ENCODE results near the gene RASA3.

Gene RASA3

GRCh38 chr13:113981611-113982295, 150.7 kb downstream of the RASA3 start:
- no peak overlapping the region for H3K4me3 ChIP-seq (ENCODE audit: insufficient read length, low read depth)
- peaks cover 48% of the 10 kb centered on the region for H3K36me3 ChIP-seq (ENCODE audit: insufficient read depth, insufficient read length, low read length)
- H3K9ac ChIP-seq (ENCODE audit: insufficient read length, low read depth), result no peak overlapping the region
- no peaks in the 10 kb centered on the region for H3K9me3 ChIP-seq (ENCODE audit: insufficient read depth, low read length)
- TF ChIP-seq ZNF274 (IDR thresholded peaks at IDR 0.05; ENCODE audit: low read depth, low read length) (no peak), SUZ12 (IDR thresholded peaks at IDR 0.05; ENCODE audit: extremely low read depth, insufficient read depth, insufficient read length) (no peak), YY1 (IDR thresholded peaks at IDR 0.05; ENCODE audit: insufficient read depth, insufficient read length) (no peak)
- DNase-seq (ENCODE audit: low read depth, low spot score), result no peak
- H3K27me3 ChIP-seq (ENCODE audit: insufficient read depth, insufficient read length), result no peaks in the 10 kb centered on the region
- H3K4me1 ChIP-seq (ENCODE audit: insufficient read depth, insufficient read length), result peaks cover 1% of the 10 kb centered on the region

GRCh38 chr13:113981194-113981605, 151.2 kb downstream of the RASA3 start:
- Histone ChIP-seq H3K9me3 (ENCODE audit: insufficient read depth, low read length) (no peaks in the 10 kb centered on the region), H3K4me1 (ENCODE audit: insufficient read depth, insufficient read length) (peaks cover 5% of the 10 kb centered on the region), H3K36me3 (ENCODE audit: insufficient read depth, insufficient read length, low read length) (peaks cover 48% of the 10 kb centered on the region), H3K4me3 (ENCODE audit: insufficient read length, low read depth) (no peak overlapping the region), H3K9ac (ENCODE audit: insufficient read length, low read depth) (no peak overlapping the region), H3K27me3 (ENCODE audit: insufficient read depth, insufficient read length) (no peaks in the 10 kb centered on the region)
- TF ChIP-seq YY1 (IDR thresholded peaks at IDR 0.05; ENCODE audit: insufficient read depth, insufficient read length) (no peak), ZNF274 (IDR thresholded peaks at IDR 0.05; ENCODE audit: low read depth, low read length) (no peak), SUZ12 (IDR thresholded peaks at IDR 0.05; ENCODE audit: extremely low read depth, insufficient read depth, insufficient read length) (no peak)
- no peak for DNase-seq (ENCODE audit: low read depth, low spot score)

- no peak overlapping the region for H3K4me3 ChIP-seq (ENCODE audit: insufficient read length, low read depth)
- no peaks in the 10 kb centered on the region for H3K9me3 ChIP-seq (ENCODE audit: insufficient read depth, low read length)
- no peak overlapping the region for H3K9ac ChIP-seq (ENCODE audit: insufficient read length, low read depth)
- H3K36me3 ChIP-seq (ENCODE audit: insufficient read depth, insufficient read length, low read length), result peaks cover 51% of the 10 kb centered on the region
- no peaks in the 10 kb centered on the region for H3K27me3 ChIP-seq (ENCODE audit: insufficient read depth, insufficient read length)
- no peak for DNase-seq (ENCODE audit: low read depth, low spot score)
- H3K4me1 ChIP-seq (ENCODE audit: insufficient read depth, insufficient read length), result peaks cover 5% of the 10 kb centered on the region
- no peak for TF ChIP-seq YY1 (IDR thresholded peaks at IDR 0.05; ENCODE audit: insufficient read depth, insufficient read length)
- no peak for TF ChIP-seq ZNF274 (IDR thresholded peaks at IDR 0.05; ENCODE audit: low read depth, low read length)
- TF ChIP-seq SUZ12 (IDR thresholded peaks at IDR 0.05; ENCODE audit: extremely low read depth, insufficient read depth, insufficient read length), result no peak
Observed at GRCh38 chr13:113980489-113981064, 151.8 kb downstream of the RASA3 start.

- no peak for DNase-seq (ENCODE audit: low read depth, low spot score)
- H3K4me3 ChIP-seq (ENCODE audit: insufficient read length, low read depth), result no peak overlapping the region
- TF ChIP-seq YY1 (IDR thresholded peaks at IDR 0.05; ENCODE audit: insufficient read depth, insufficient read length) (no peak), ZNF274 (IDR thresholded peaks at IDR 0.05; ENCODE audit: low read depth, low read length) (no peak), SUZ12 (IDR thresholded peaks at IDR 0.05; ENCODE audit: extremely low read depth, insufficient read depth, insufficient read length) (no peak)
- H3K9ac ChIP-seq (ENCODE audit: insufficient read length, low read depth), result no peak overlapping the region
- peaks cover 55% of the 10 kb centered on the region for H3K36me3 ChIP-seq (ENCODE audit: insufficient read depth, insufficient read length, low read length)
- H3K9me3 ChIP-seq (ENCODE audit: insufficient read depth, low read length), result no peaks in the 10 kb centered on the region
- no peaks in the 10 kb centered on the region for H3K27me3 ChIP-seq (ENCODE audit: insufficient read depth, insufficient read length)
- peaks cover 5% of the 10 kb centered on the region for H3K4me1 ChIP-seq (ENCODE audit: insufficient read depth, insufficient read length)
Observed at GRCh38 chr13:113979791-113980471, 152.5 kb downstream of the RASA3 start.

- TF ChIP-seq SUZ12 (IDR thresholded peaks at IDR 0.05; ENCODE audit: extremely low read depth, insufficient read depth, insufficient read length) (no peak), YY1 (IDR thresholded peaks at IDR 0.05; ENCODE audit: insufficient read depth, insufficient read length) (no peak), ZNF274 (IDR thresholded peaks at IDR 0.05; ENCODE audit: low read depth, low read length) (no peak)
- Histone ChIP-seq H3K4me1 (ENCODE audit: insufficient read depth, insufficient read length) (peaks cover 5% of the 10 kb centered on the region), H3K36me3 (ENCODE audit: insufficient read depth, insufficient read length, low read length) (peaks cover 62% of the 10 kb centered on the region), H3K9ac (ENCODE audit: insufficient read length, low read depth) (no peak overlapping the region), H3K27me3 (ENCODE audit: insufficient read depth, insufficient read length) (no peaks in the 10 kb centered on the region), H3K4me3 (ENCODE audit: insufficient read length, low read depth) (no peak overlapping the region), H3K9me3 (ENCODE audit: insufficient read depth, low read length) (no peaks in the 10 kb centered on the region)
- DNase-seq (ENCODE audit: low read depth, low spot score), result no peak
Observed at GRCh38 chr13:113978741-113979481, 153.5 kb downstream of the RASA3 start.

GRCh38 chr13:113977976-113978375, 154.4 kb downstream of the RASA3 start:
- Histone ChIP-seq H3K36me3 (ENCODE audit: insufficient read depth, insufficient read length, low read length) (peaks cover 67% of the 10 kb centered on the region), H3K9me3 (ENCODE audit: insufficient read depth, low read length) (no peaks in the 10 kb centered on the region), H3K4me3 (ENCODE audit: insufficient read length, low read depth) (no peak overlapping the region), H3K9ac (ENCODE audit: insufficient read length, low read depth) (no peak overlapping the region), H3K27me3 (ENCODE audit: insufficient read depth, insufficient read length) (no peaks in the 10 kb centered on the region), H3K4me1 (ENCODE audit: insufficient read depth, insufficient read length) (peaks cover 5% of the 10 kb centered on the region)
- no peak for DNase-seq (ENCODE audit: low read depth, low spot score)
- TF ChIP-seq ZNF274 (IDR thresholded peaks at IDR 0.05; ENCODE audit: low read depth, low read length) (no peak), SUZ12 (IDR thresholded peaks at IDR 0.05; ENCODE audit: extremely low read depth, insufficient read depth, insufficient read length) (no peak), YY1 (IDR thresholded peaks at IDR 0.05; ENCODE audit: insufficient read depth, insufficient read length) (no peak)

Measured in NT2/D1 (cell line).